GM21528 (cell line): ENCODE measurements around the gene SLC6A1.

Experiments used
- ATAC-seq: cut with Tn5 transposase; IDR thresholded peaks from one replicate; pipeline ENCODE4 v1.9.1; 2021; ENCODE audit warnings: mild to moderate bottlenecking, moderate library complexity; ENCODE audit not compliant: unreplicated experiment, low FRiP score

The SLC6A1 gene

GRCh38 chr3:10992943-10993728 lies 588 bp downstream of the SLC6A1 start:
- ATAC-seq: no peak

GRCh38 chr3:10993729-10994065 lies 1.1 kb downstream of the SLC6A1 start:
- ATAC-seq: no peak

GRCh38 chr3:10994306-10994705 lies 1.8 kb downstream of the SLC6A1 start:
- no peak for ATAC-seq

DNA sequence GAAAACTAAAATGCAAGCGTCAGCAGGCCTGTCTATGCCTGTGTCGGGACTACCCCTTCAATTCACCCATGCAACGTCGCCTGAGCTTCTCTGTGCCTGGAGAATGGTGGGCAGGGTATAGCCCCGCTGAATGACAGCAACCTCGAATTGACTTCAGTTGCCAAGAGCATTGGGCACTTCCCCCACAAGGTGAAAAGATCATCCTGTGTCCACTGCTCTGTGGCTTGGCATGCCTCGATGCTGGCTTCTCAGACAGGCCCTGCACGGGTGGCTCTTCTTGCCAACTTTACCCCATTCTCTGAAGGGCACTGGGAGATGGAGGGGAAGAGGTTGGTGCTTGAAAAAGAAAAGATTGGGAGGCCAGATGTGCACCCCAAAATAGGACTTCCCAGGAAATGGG lies 3.3 kb downstream of the SLC6A1 start:
- ATAC-seq: no peak

GRCh38 chr3:10996345-10997013 lies 3.9 kb downstream of the SLC6A1 start:
- no peak for ATAC-seq

GRCh38 chr3:10997196-10997595 lies 4.6 kb downstream of the SLC6A1 start:
- no peak for ATAC-seq

- no peak for ATAC-seq
These were observed 6.0 kb downstream of the SLC6A1 start for GRCh38 chr3:10998542-10998941.

DNA sequence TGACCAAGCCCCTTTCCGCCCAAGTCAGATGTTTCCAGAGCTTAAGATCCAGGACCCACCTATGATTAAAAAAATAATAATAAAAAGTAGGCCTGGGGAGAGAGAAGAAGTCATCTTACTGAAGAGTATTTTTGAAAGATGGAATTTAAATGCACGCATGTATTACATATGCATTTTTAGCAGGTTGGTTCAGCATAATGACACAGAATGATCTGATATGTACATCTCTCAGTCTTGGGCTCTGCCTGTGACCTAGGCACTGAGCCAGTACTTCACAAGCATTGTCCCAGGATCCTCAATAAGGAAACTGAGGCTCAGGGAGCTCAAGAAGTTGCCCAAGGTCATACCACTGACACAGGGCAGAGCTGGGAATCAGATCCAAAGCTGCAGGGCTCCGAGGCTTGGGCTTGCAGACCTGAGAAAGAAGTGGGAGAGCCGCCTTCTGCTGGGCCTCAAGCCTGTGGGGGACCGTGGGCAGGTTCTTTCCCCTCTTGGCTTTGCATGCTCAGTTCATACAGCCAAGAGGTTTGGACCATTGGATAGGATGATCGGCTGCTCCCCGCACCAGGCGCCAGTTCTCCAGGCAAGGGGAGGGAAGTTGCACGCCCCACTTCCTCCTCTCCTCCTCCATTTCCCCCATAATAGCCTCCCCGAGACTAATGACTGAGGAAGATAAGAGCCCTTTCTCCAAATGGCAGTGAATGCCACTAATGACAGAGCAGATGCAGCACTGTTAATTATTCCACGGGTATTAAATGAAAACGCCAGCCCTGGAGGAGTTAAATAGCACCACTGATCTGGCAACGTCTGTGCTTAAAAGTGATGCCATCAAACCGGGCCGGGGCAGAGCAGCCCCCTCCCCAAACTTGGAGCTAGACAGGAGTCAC lies 6.9 kb downstream of the SLC6A1 start:
- ATAC-seq: no peak

DNA sequence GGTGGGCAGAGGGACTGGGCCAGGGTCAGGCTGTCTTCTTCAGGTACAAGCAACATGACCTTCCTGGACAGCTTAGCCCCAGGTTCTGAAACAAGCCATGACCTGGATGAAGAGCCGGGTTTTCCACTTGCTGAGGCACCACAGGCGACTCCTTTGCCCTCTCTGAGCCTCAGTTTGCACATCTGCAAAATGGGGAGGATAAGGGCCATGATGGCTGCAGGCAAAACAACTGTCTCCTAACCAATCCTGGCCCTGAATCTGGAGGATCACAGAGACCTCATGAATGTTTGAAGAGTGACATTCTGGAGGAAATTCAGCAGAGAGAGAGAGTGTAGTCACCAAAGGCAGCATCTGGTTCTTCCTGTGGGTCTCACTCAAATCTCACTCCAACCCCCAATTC lies 8.0 kb downstream of the SLC6A1 start:
- ATAC-seq: no peak

DNA sequence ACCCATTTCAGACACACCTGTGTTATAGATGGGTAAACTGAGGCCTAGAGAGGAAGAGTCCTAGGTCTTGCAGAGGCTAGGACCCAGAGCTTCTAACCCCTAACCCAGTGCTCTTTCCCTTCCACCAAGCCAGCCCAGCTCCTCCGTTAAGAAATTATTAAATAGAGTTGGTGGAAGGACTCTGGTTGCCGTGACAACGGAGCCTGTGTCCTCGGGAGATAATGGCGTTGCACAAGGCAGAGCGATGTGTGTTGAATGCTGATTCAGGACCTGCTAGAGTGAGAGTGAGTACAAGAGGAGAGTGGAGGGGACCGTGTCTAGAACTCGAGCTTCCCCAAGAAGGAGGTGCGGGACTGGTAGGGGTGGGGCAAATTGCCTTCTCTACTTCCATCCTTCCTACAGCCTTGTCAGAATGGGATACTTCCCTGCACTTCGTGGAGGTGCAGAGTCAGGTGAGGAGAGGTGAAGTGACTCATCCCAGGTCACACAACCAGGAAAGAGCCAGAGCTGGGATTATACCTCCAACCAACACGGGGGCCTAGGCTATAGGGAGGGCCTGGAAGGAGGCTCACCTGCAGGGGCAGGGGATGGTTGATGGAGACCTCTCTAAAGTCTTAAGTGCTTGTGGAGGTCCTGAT lies 8.6 kb downstream of the SLC6A1 start:
- ATAC-seq: no peak

DNA sequence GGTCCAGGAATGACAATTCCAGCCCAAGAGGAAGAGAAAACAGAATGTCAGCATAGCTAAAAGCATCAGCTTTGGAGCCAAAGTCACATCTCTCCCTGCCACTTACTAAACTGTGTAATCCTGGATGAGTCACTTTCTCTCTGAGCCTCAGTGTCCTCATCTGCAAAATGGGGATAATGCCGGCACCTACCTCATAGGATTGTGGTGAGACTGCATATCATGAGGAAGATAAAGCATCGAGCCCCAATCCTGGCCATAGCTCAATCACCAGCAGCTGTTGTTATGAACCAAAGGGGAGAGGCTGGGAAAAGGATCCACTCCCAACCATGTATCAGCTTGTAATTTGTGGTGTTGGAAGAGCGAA lies 9.1 kb downstream of the SLC6A1 start:
- ATAC-seq: no peak

GRCh38 chr3:11002371-11002807 lies 9.8 kb downstream of the SLC6A1 start:
- no peak for ATAC-seq

DNA sequence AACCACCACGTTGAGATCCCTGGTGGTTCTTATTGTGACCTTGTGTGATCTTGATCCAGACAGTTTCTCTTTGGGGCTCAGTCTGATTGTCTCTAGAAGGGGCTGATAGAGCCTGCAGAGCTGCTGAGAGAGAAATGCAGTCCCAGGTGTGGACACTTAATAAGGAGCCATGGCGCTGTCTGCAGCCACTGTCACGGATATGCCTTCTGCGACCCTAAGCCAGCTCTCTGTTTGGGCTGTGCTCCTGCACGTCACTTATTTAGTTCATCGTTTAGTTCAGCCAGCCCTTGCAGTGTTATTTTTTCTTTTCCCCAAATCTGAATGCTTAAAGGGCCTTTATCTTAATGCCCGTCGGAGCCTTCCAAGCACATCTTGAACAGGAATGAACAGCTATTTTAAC lies 12.0 kb downstream of the SLC6A1 start:
- ATAC-seq: no peak

DNA sequence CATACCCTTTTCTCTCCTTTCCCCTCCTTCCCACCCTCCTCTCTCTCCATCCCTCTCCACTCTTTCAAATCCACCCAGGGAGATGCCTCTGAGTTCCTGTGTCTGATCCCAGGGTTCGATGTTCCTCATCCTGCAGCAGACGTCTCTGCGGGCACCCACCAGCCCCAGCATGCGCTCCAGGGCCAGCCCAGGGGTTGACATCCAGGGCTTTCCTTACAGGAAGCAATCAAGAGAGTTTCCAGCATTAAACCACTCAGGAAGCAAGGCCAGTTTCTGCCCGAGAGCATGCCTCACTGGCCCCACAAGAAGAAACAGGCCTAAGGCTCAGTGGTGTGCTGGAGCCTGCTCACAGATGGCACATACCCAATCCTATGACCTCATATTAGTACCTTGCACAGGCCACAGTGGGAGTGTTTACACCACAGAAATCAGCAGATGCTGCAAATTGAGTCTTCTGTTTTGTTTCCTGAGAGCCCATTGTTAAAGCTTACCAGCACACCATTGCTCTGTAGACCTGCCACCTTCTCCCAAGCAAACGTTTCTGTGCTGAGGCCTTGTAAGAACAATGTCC lies 13.2 kb downstream of the SLC6A1 start:
- ATAC-seq: no peak

DNA sequence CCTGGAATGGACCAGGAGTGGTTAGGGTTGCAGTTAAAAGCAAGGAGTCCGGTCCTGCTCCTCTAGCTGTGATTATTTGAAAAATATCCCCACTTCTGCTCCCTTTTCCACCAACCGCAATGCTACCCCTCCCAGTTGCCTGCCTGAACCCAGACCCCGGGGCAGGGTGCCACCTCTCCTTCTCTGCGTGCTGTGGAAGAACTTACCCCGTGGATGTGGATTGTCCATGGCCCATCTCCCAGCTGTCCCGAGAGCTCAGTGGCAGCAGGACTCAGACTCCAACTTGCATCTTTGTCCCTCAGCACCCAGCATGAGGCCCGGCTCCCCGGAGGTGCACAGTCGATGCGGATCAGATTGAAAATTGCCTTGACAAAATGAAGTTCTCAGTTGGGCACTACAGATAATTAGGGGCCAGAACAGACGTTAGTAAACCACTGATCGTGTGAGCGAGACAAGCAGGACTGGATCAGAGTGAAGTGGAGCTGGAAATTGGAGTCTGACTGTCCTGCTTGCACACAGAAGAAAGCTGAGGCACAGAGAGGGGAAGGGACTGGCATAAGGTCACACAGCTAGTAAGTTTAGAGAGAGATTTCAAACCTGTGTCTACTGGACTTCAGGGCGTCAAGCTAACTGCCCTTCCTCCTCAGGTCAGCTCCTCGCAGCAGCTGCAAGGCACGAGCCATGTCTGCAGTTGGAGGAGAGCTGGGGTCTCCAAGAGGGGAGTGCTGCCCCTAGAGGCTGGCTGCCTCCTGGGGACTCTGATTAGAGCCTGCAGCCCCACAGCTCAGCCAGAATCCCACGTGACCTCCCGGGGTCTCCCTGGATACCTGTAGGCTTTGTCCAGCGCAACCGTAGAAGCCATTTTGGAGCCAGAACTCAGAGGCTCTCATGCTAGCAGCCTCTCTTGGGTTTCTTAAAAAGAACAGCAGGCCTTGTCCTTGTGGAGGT lies 14.7 kb downstream of the SLC6A1 start:
- ATAC-seq: no peak

GRCh38 chr3:11009898-11010297 lies 17.4 kb downstream of the SLC6A1 start:
- ATAC-seq: no peak

- ATAC-seq: no peak
These were observed 18.0 kb downstream of the SLC6A1 start for GRCh38 chr3:11010426-11011165.

DNA sequence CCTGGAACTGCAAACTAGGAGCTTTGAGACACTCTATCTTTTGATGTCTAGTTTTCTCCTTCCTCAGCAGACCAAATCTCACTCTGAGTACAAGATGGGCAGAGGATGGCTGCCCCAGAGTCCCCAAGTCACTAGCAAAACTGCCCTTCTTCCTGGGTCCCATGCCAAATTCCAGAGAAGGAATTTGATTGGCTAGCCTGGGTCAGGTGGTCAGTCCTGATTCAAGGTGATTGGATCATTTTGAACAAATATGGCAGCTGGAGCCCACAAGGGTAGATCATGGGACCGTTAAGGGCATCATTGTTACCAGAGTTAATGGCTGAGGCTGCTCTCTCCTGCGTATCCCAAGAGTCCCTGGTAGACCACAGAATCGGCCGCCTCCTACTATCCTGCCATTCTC lies 21.7 kb downstream of the SLC6A1 start:
- no peak for ATAC-seq

DNA sequence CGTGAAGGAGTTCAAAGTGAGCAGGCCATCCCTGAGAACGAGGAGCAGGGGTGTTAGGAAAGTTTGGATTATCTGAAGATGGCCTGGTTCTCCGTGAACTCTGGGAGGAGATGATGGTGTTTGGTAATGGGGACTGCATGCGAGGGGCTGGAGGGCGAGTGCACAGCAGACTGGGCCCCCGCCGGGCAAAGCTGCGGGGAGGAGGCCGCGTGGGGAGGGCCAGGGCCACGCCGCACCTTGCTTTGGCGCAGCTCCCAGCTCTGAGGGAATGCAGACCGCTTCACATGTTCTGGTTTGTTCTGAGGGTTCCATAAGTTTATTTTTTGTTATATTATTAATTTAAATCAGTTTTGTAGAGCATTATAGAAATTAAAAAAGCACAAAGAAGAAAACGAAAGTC lies 22.2 kb downstream of the SLC6A1 start:
- ATAC-seq: no peak
